Peyer's patch (tissue), 4 donors: ENCODE data around the gene NUDT22. TPM values are rescaled to one million over a fixed set of nuclear protein-coding genes. Genes with fewer than 3 reads are reported as not detected.
A peak's percentile ranks its signal among the peaks of the same experiment; 100 is the strongest.

ENCODE experiments used
- DNase-seq, 3 donors: peaks; one replicate each; pipeline ENCODE4 v3.0.0-alpha.2; 2017 to 2019
- H3K27ac ChIP-seq, 4 donors: fragments of 200-600 bp; sonication (generic); one replicate each; pipeline ENCODE4 v1.5.1; 2016 to 2019
- H3K27me3 ChIP-seq, 2 donors: fragments of 200-600 bp; sonication (generic); one replicate each; pipeline ENCODE4 v1.5.1; 2019
- H3K36me3 ChIP-seq, 3 donors: fragments of 200-600 bp; sonication (generic); one replicate each; pipeline ENCODE4 v1.5.1; 2016 to 2019
- H3K4me1 ChIP-seq, 4 donors: fragments of 200-600 bp; sonication (generic); one replicate each; pipeline ENCODE4 v1.5.1; 2016 to 2019
- H3K4me3 ChIP-seq, 4 donors: fragments of 200-600 bp; sonication (generic); 1 replicate in 3 of 4; 2 replicates in 1 of 4; pipeline ENCODE4 v1.5.1; 2016 to 2019; ENCODE audit warnings: mild to moderate bottlenecking in 1 of 4
- H3K9me3 ChIP-seq, 4 donors: fragments of 200-600 bp; sonication (generic); one replicate each; pipeline ENCODE4 v1.5.1; 2016 to 2019; ENCODE audit warnings: mild to moderate bottlenecking in 1 of 4
- CTCF ChIP-seq, 6 experiments: fragments of 450-650 bp in 4 of 6; fragments of 200-600 bp in 2 of 6; sonication (generic) in 1 of 6; IDR thresholded peaks; one replicate each; pipeline ENCODE4 v1.5.1; 2017 to 2019; ENCODE audit warnings: antibody characterized with exemption in 6 of 6, mild to moderate bottlenecking in 3 of 6, moderate library complexity in 1 of 6
- POLR2A ChIP-seq, 2 donors: fragments of 450-650 bp; IDR thresholded peaks; one replicate each; pipeline ENCODE4 v1.5.1; 2017; ENCODE audit warnings: antibody characterized with exemption in 2 of 2, mild to moderate bottlenecking in 2 of 2, moderate library complexity in 2 of 2
- total RNA-seq, 4 donors: library from RNA; depleted of rRNA; stranded (reverse); fragments of >200 nt; gene quantifications; one replicate each; pipeline ENCODE4 v1.1.0, GENCODE V29; 2016

The NUDT22 gene
- total RNA-seq, 4 donors from 2014 or later: 145 to 190 (median 156) TPM

GRCh38 chr11:64246871-64247728, 21.0 kb downstream of the NUDT22 start, which contains the start of gene PPP1R14B:
PPP1R14B (minus strand) TSS chr11:64246943; CDS start chr11:64246673, 270 bp downstream.
- no peaks in the 10 kb centered on the region for H3K27me3 ChIP-seq
- peak within 1 kb of the TSS; percentile 87 to 96 (median 90) for H3K27ac ChIP-seq
- H3K4me3 ChIP-seq: peak within 1 kb of the TSS; percentile 48 to 82 (median 67)
- TF ChIP-seq CTCF (IDR thresholded peaks at IDR 0.05) (peak in 5 of 6 experiments; percentile 7 to 34 (median 28)), POLR2A (IDR thresholded peaks at IDR 0.05) (peak; percentile 22 to 48)
- peaks cover 0 to 7% (median 0%) of the 10 kb centered on the region in 3 donors for H3K36me3 ChIP-seq
- H3K9me3 ChIP-seq: no peaks in the 10 kb centered on the region
- DNase-seq: peak; percentile 85 to 95 (median 94)
- peaks cover 0 to 69% (median 21%) of the 10 kb centered on the region in 4 donors for H3K4me1 ChIP-seq

- peak overlapping the region; percentile 75 to 96 (median 90) for H3K27ac ChIP-seq
- DNase-seq: no peak
- no peak for TF ChIP-seq POLR2A (IDR thresholded peaks at IDR 0.05)
- TF ChIP-seq CTCF (IDR thresholded peaks at IDR 0.05): peak in 1 of 6 experiments; percentile 0
- no peaks in the 10 kb centered on the region for H3K27me3 ChIP-seq
- H3K9me3 ChIP-seq: no peaks in the 10 kb centered on the region
- H3K4me3 ChIP-seq: peak overlapping the region; percentile 48 to 82 (median 67)
- H3K36me3 ChIP-seq: peaks cover 0 to 7% (median 0%) of the 10 kb centered on the region in 3 donors
- peaks cover 0 to 64% (median 20%) of the 10 kb centered on the region in 4 donors for H3K4me1 ChIP-seq
Observed at GRCh38 chr11:64247729-64248531, 21.9 kb downstream of the NUDT22 start.

GRCh38 chr11:64248578-64248977, 22.5 kb downstream of the NUDT22 start:
- no peaks in the 10 kb centered on the region for H3K9me3 ChIP-seq
- TF ChIP-seq CTCF (IDR thresholded peaks at IDR 0.05) (no peak), POLR2A (IDR thresholded peaks at IDR 0.05) (no peak)
- H3K27ac ChIP-seq: peak overlapping the region in 1 of 4 donors; percentile 96
- DNase-seq: no peak
- peaks cover 0 to 7% (median 0%) of the 10 kb centered on the region in 3 donors for H3K36me3 ChIP-seq
- no peak overlapping the region for H3K4me3 ChIP-seq
- no peaks in the 10 kb centered on the region for H3K27me3 ChIP-seq
- H3K4me1 ChIP-seq: peaks cover 0 to 64% (median 23%) of the 10 kb centered on the region in 4 donors

- H3K4me1 ChIP-seq: peaks cover 0 to 64% (median 24%) of the 10 kb centered on the region in 4 donors
Observed at GRCh38 chr11:64249038-64249437, 23.0 kb downstream of the NUDT22 start.

More at GRCh38 chr11:64249038-64249437, 23.0 kb downstream of the NUDT22 start:
- peak overlapping the region in 1 of 4 donors; percentile 4 for H3K27ac ChIP-seq
- no peak overlapping the region for H3K4me3 ChIP-seq
- DNase-seq: no peak
- H3K36me3 ChIP-seq: peaks cover 0 to 5% (median 0%) of the 10 kb centered on the region in 3 donors
- H3K27me3 ChIP-seq: no peaks in the 10 kb centered on the region
- TF ChIP-seq POLR2A (IDR thresholded peaks at IDR 0.05) (no peak), CTCF (IDR thresholded peaks at IDR 0.05) (no peak)
- no peaks in the 10 kb centered on the region for H3K9me3 ChIP-seq
